ENCODE measurements around the gene GNAZ.

- TF ChIP-seq CTCF (optimal IDR thresholded peaks at IDR 0.05 in 1 of 3, IDR thresholded peaks at IDR 0.05 in 1 of 3, conservative IDR thresholded peaks at IDR 0.05 in 1 of 3; ENCODE audit: extremely low read depth in 1 of 3, insufficient read depth in 2 of 3, low read length in 3 of 3), result no peak
- no peak for TF ChIP-seq EZH2 (IDR thresholded peaks at IDR 0.05; ENCODE audit: low read length)
Measured at GRCh38 chr22:23066200-23067022, 3.9 kb upstream of the GNAZ start.

Data from keratinocyte (primary cell).